ENCODE data around the gene CARD19. TPM values are rescaled to one million over a fixed set of nuclear protein-coding genes. Genes with fewer than 3 reads are reported as not detected.
A peak's percentile ranks its signal among the peaks of the same experiment; 100 is the strongest.

Gene CARD19
- total RNA-seq, 4 donors from 2014 or later = 43.2 to 63.6 (median 54.3) TPM

DNA sequence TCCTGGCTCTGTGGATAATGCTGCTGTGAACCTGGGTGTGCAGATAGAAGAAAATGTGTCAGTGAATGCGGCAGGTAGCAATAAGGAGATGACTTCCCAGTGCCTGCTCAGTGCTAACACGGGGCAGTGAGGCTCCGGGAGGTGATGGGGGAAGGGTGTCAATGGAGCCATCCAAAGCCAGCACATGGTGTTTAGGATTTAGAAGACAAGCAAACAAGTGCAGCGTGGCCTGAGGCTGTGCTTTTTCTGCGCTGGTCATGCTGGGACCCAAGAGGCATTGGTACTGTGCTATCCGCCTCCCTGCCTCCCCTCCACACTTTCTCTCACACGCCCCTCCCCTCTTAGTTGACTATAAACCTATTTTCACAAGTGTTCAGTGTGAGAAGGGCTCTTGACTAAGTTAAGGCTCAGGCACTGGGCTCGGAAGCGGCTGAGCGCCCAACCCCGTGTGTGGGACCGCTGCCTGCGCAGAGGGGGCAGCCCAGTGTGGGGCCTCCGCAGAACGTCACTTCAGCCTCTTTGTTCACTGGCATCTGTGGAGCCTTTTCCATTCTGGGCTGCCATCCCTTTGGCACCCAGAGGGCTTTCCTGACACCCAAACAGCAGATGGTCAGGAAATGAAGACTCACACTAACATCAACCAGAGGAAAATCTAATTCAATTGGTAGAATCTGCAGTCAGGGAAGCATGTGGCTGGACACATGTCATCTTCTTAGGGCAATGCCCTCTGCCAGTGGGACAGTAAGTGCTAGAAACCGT, 59.9 kb downstream of the CARD19 start:
- no peak overlapping the region for H3K4me3 ChIP-seq
- peaks cover 9% of the 10 kb centered on the region for H3K4me1 ChIP-seq
- no peaks in the 10 kb centered on the region for H3K36me3 ChIP-seq
- TF ChIP-seq, protein P1, sequence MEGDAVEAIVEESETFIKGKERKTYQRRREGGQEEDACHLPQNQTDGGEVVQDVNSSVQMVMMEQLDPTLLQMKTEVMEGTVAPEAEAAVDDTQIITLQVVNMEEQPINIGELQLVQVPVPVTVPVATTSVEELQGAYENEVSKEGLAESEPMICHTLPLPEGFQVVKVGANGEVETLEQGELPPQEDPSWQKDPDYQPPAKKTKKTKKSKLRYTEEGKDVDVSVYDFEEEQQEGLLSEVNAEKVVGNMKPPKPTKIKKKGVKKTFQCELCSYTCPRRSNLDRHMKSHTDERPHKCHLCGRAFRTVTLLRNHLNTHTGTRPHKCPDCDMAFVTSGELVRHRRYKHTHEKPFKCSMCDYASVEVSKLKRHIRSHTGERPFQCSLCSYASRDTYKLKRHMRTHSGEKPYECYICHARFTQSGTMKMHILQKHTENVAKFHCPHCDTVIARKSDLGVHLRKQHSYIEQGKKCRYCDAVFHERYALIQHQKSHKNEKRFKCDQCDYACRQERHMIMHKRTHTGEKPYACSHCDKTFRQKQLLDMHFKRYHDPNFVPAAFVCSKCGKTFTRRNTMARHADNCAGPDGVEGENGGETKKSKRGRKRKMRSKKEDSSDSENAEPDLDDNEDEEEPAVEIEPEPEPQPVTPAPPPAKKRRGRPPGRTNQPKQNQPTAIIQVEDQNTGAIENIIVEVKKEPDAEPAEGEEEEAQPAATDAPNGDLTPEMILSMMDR (IDR thresholded peaks at IDR 0.05) = no peak
- TF ChIP-seq POLR2A (IDR thresholded peaks at IDR 0.05) = no peak
- WGBS = 83% methylated on average over 16 of the region's 16 CpGs
- H3K27me3 ChIP-seq = no peaks in the 10 kb centered on the region
- DNase-seq (ENCODE audit: low spot score in 2 of 2) = no peak
- H3K27ac ChIP-seq = no peak overlapping the region
- H3K9me3 ChIP-seq = no peaks in the 10 kb centered on the region

DNA sequence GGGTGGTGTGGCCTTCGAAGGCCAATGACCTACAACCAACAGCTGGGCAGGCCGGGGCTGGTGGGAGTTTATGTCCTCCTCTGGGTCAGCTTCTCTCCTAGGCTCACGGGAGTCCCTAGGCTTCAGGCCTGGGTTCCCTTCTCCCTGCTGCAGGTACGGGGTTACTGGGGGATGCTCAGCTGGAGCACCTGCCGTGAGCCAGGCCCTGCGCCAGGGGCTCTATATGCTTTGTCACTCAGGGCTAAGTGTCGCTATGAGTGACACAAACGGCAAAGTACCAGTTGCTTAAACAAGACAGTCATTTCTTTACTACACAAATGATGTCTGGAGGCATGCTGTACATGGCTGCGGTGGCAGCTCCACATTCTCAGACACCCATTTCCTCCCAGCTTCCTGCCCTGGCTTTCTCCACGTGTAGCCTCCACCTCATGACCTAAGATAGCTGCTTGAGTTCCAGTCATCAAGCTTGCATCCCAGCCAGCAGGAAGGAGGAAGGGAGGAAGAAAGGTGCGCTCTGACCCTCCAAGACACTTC, 60.5 kb downstream of the CARD19 start:
- Histone ChIP-seq H3K27me3 (no peaks in the 10 kb centered on the region), H3K4me1 (peaks cover 9% of the 10 kb centered on the region), H3K27ac (no peak overlapping the region), H3K36me3 (no peaks in the 10 kb centered on the region), H3K9me3 (no peaks in the 10 kb centered on the region), H3K4me3 (no peak overlapping the region)
- no peak for DNase-seq (ENCODE audit: low spot score in 2 of 2)
- TF ChIP-seq EP300 (IDR thresholded peaks at IDR 0.05) (no peak), POLR2A (IDR thresholded peaks at IDR 0.05) (no peak), POLR2AphosphoS5 (IDR thresholded peaks at IDR 0.05) (no peak)
- TF ChIP-seq, protein P1 (IDR thresholded peaks at IDR 0.05) = no peak
- WGBS = 82% methylated on average over 11 of the region's 11 CpGs

DNA sequence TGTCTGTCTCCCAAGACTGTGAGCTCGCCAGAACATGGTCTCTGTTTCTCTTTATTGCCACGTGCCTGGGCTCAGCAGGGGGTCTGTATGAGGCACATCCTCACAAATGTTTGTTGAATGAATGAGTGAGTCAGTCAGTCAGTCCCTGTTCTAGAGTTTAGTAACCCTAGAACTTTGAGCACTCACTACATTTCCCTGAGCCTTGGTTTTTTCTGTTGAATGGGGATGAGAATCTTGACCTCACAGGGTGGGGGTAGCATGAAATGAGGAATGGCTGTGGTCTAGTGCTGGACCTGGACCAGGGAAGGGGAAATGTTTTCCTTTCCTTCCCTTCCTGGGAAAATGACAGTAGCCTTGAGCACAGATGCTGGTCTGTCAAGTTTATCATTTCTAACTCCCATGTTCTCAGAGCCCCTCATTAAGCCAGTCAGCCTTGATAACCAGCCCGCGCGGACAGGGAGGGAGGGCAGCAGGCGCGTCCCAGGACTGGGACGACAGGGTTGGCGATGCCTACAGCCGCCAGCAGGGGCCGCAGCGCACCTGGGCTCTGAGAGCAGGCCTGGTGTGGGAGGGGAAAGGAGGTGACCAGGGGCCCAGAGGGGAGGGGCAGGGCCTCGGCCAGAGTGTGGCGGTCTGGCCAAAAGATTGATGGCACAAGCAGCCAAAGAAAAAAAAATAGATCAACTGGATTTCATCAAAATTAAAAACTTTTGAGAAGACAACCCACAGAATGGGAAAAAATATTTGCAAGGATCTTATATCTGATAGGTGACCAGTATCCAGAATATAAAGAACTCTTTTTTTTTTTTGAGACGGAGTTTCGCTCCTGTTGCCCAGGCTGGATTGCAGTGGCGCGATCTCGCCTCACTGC, 63.8 kb downstream of the CARD19 start:
- Histone ChIP-seq H3K27ac (no peak overlapping the region), H3K27me3 (no peaks in the 10 kb centered on the region), H3K4me3 (no peak overlapping the region), H3K9me3 (no peaks in the 10 kb centered on the region), H3K4me1 (peaks cover 9% of the 10 kb centered on the region), H3K36me3 (no peaks in the 10 kb centered on the region)
- TF ChIP-seq, protein P1 (IDR thresholded peaks at IDR 0.05) = peak; percentile 94 to 95
- TF ChIP-seq EP300 (IDR thresholded peaks at IDR 0.05) = no peak
- TF ChIP-seq POLR2AphosphoS5 (IDR thresholded peaks at IDR 0.05) = no peak
- no peak for TF ChIP-seq POLR2A (IDR thresholded peaks at IDR 0.05)
- DNase-seq (ENCODE audit: low spot score in 2 of 2) = peak; percentile 88 to 89
- WGBS = 17% methylated on average over 19 of the region's 19 CpGs

DNA sequence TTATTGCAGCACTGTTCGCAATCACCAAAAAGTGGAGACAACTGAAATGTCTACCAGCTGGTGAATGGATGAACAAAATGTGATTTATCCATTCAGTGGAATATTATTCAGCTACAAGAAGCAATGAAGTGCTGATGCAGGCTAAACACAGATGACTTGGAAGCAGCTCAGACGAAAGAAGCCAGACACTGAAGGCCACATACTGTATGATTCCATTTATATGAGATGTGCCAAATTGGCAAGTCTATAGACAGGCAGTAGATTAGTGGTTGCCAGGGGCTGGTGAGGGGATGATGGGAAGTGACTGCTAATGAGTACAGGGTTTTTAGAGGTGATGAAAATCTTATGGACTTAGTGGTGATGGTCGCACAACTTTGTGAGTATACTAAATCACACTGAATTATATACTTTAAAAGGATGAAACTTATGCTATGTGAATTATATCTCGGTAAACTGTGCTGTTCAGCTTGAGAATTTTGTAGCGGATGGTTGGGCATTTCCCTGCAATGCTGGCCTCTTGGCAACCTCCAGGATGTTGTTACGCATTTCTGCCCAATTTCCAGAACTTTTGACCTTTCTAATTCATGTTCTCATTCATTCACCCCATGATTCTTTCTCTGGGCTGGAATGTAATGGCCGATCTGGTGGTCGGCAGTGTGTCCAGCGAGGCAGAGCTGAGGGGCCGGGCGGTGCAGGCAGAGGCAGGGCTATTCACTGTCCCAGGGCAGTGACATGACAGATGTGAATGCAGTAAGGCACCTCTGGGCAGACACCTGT, 66.0 kb downstream of the CARD19 start:
- no peak for DNase-seq (ENCODE audit: low spot score in 2 of 2)
- 59% methylated on average over 11 of the region's 11 CpGs for WGBS

More for the DNA sequence above, 66.0 kb downstream of the CARD19 start:
- Histone ChIP-seq H3K4me1 (peaks cover 9% of the 10 kb centered on the region), H3K36me3 (no peaks in the 10 kb centered on the region), H3K27me3 (no peaks in the 10 kb centered on the region), H3K4me3 (no peak overlapping the region), H3K9me3 (no peaks in the 10 kb centered on the region), H3K27ac (no peak overlapping the region)
- TF ChIP-seq POLR2AphosphoS5 (IDR thresholded peaks at IDR 0.05) (no peak), EP300 (IDR thresholded peaks at IDR 0.05) (no peak), POLR2A (IDR thresholded peaks at IDR 0.05) (no peak)
- TF ChIP-seq, protein P1 (IDR thresholded peaks at IDR 0.05) = no peak

Other genes with a start within 250 kb of the CARD19 start
- gene ZNF484, start 218.2 kb upstream of the CARD19 start, total RNA-seq = 10 to 100 TPM in 1 of 4 donors, 1 to 10 TPM in 3; 5.3 to 10.3 (median 6.1) TPM
- 1 to 10 TPM; 4.6 to 9.2 (median 6.6) TPM for gene FGD3, start 148.7 kb upstream of the CARD19 start, total RNA-seq
- gene SUSD3, start 37.5 kb upstream of the CARD19 start, total RNA-seq = 1 to 10 TPM; 2.8 to 6.4 (median 5.1) TPM
- gene NINJ1, start 38.0 kb downstream of the CARD19 start, total RNA-seq = 100 to 1,000 TPM in 3 of 4 donors, 10 to 100 TPM in 1; 88.3 to 158 (median 113) TPM
- 10 to 100 TPM; 39.5 to 93.7 (median 45.3) TPM for gene WNK2, start 87.9 kb downstream of the CARD19 start, total RNA-seq